Measurements from ENCODE around the gene EIF3I.

EIF3I gene

GRCh38 chr1:32221980-32222755 lies at the start of gene EIF3I, which contains the start of gene TMEM234:
TSS of gene EIF3I (plus strand) at chr1:32222407. CDS start at chr1:32222442, 35 bp downstream.
TSS of gene TMEM234 (minus strand) at chr1:32222353. CDS start at chr1:32222322, 31 bp downstream.
- peak; percentile 92 for DNase-seq (ENCODE audit: low read depth)

GRCh38 chr1:32172621-32173245 lies 49.5 kb upstream of the EIF3I start:
- no peak for DNase-seq (ENCODE audit: low read depth)

- DNase-seq (ENCODE audit: low read depth): no peak
Measured at GRCh38 chr1:32178380-32179192, 43.6 kb upstream of the EIF3I start.

- DNase-seq (ENCODE audit: low read depth): no peak
Measured at GRCh38 chr1:32179193-32179442, 43.1 kb upstream of the EIF3I start.

- DNase-seq (ENCODE audit: low read depth): peak; percentile 85
Measured at GRCh38 chr1:32179443-32180185, 42.6 kb upstream of the EIF3I start, which contains the start of gene TXLNA. TSS of gene TXLNA (plus strand) at chr1:32179675. CDS start at chr1:32180346, 671 bp downstream.

- peak; percentile 19 for DNase-seq (ENCODE audit: low read depth)
Measured at GRCh38 chr1:32180186-32181060, 41.8 kb upstream of the EIF3I start.

- DNase-seq (ENCODE audit: low read depth): no peak
Measured at GRCh38 chr1:32181065-32181464, 41.1 kb upstream of the EIF3I start.

GRCh38 chr1:32181563-32181962 lies 40.6 kb upstream of the EIF3I start:
- DNase-seq (ENCODE audit: low read depth): no peak

GRCh38 chr1:32182060-32182459 lies 40.1 kb upstream of the EIF3I start:
- no peak for DNase-seq (ENCODE audit: low read depth)

GRCh38 chr1:32184650-32185049 lies 37.6 kb upstream of the EIF3I start:
- no peak for DNase-seq (ENCODE audit: low read depth)

GRCh38 chr1:32186077-32186476 lies 36.1 kb upstream of the EIF3I start:
- DNase-seq (ENCODE audit: low read depth): no peak

GRCh38 chr1:32186491-32186890 lies 35.7 kb upstream of the EIF3I start:
- DNase-seq (ENCODE audit: low read depth): no peak

- DNase-seq (ENCODE audit: low read depth): no peak
Measured at GRCh38 chr1:32187850-32188249, 34.4 kb upstream of the EIF3I start.

GRCh38 chr1:32192220-32192948 lies 29.8 kb upstream of the EIF3I start:
- no peak for DNase-seq (ENCODE audit: low read depth)

- DNase-seq (ENCODE audit: low read depth): no peak
Measured at GRCh38 chr1:32194984-32195383, 27.2 kb upstream of the EIF3I start.

- no peak for DNase-seq (ENCODE audit: low read depth)
Measured at GRCh38 chr1:32195531-32195930, 26.7 kb upstream of the EIF3I start.

- DNase-seq (ENCODE audit: low read depth): no peak
Measured at GRCh38 chr1:32195972-32196823, 26.0 kb upstream of the EIF3I start.

- no peak for DNase-seq (ENCODE audit: low read depth)
Measured at GRCh38 chr1:32197074-32197473, 25.1 kb upstream of the EIF3I start.

- no peak for DNase-seq (ENCODE audit: low read depth)
Measured at GRCh38 chr1:32197837-32198236, 24.4 kb upstream of the EIF3I start.

All from stromal cell of bone marrow (primary cell).